Fibroblast of lung (primary cell): ENCODE measurements around the gene EDDM3A. TPM values are rescaled to one million over a fixed set of nuclear protein-coding genes. Genes with fewer than 3 reads are reported as not detected.

Experiments used
- DNase-seq, 2 donors: peaks; one replicate each; pipeline versions ENCODE4 v3.0.0 to v3.0.0-alpha.2; 2010; ENCODE audit warnings: low read depth in 2 of 2
- H2AFZ ChIP-seq: 2 replicates; pipeline ENCODE4 v1.5.1; 2012; ENCODE audit warnings: low read length, control low read depth, inconsistent platforms
- H3K27ac ChIP-seq: 2 replicates; pipeline ENCODE4 v1.5.1; 2011; ENCODE audit warnings: low read length, control low read depth; ENCODE audit not compliant: insufficient read depth
- H3K27me3 ChIP-seq: 2 replicates; pipeline ENCODE4 v1.5.1; 2011; ENCODE audit warnings: mild to moderate bottlenecking, low read length; ENCODE audit not compliant: control insufficient read depth, insufficient read depth
- H3K36me3 ChIP-seq: 2 replicates; pipeline ENCODE4 v1.5.1; 2011; ENCODE audit warnings: low read length; ENCODE audit not compliant: control insufficient read depth, insufficient read depth
- H3K4me1 ChIP-seq: 2 replicates; pipeline ENCODE4 v1.5.1; 2011; ENCODE audit warnings: low read length; ENCODE audit not compliant: control insufficient read depth, insufficient read depth; ENCODE audit errors: extremely low read depth
- H3K4me2 ChIP-seq: 2 replicates; pipeline ENCODE4 v1.5.1; 2011; ENCODE audit warnings: low read length, control low read depth; ENCODE audit not compliant: insufficient read depth; ENCODE audit errors: extremely low read depth
- H3K4me3 ChIP-seq, 4 experiments: fragments of 200-600 bp in 1 of 4; sonication (generic) in 1 of 4; replicated peaks in 1 of 4; 2 replicates each; pipeline ENCODE4 v1.5.1; 2011 to 2016; ENCODE audit warnings: low read length in 4 of 4, low read depth in 3 of 4, mild to moderate bottlenecking in 3 of 4, control low read depth in 2 of 4, inconsistent platforms in 1 of 4, mixed read lengths in 1 of 4; ENCODE audit not compliant: insufficient read depth in 1 of 4; ENCODE audit errors: control extremely low read depth in 1 of 4
- H3K79me2 ChIP-seq: 2 replicates; pipeline ENCODE4 v1.5.1; 2012; ENCODE audit warnings: mild to moderate bottlenecking, low read length, inconsistent platforms; ENCODE audit not compliant: control insufficient read depth, insufficient read depth
- H3K9ac ChIP-seq: 2 replicates; pipeline ENCODE4 v1.5.1; 2011; ENCODE audit warnings: mild to moderate bottlenecking, low read length, control low read depth; ENCODE audit not compliant: insufficient read depth
- H3K9me3 ChIP-seq: 2 replicates; pipeline ENCODE4 v1.5.1; 2012; ENCODE audit warnings: low read depth, low read length; ENCODE audit not compliant: control insufficient read depth, insufficient read depth
- H4K20me1 ChIP-seq: 2 replicates; pipeline ENCODE4 v1.5.1; 2011; ENCODE audit warnings: low read length; ENCODE audit not compliant: control insufficient read depth, insufficient read depth; ENCODE audit errors: extremely low read depth
- CTCF ChIP-seq, 2 donors: IDR thresholded peaks in 1 of 2; conservative IDR thresholded peaks in 1 of 2; 1 replicate in 1 of 2; 2 replicates in 1 of 2; pipeline ENCODE4 v1.5.1; 2011 to 2012; ENCODE audit warnings: low read length in 2 of 2, control low read depth in 1 of 2, inconsistent platforms in 1 of 2, low read depth in 1 of 2, mild to moderate bottlenecking in 1 of 2
- EZH2 ChIP-seq: IDR thresholded peaks from 2 replicates; pipeline ENCODE4 v1.5.1; 2012; ENCODE audit warnings: low read length, control low read depth, mild to moderate bottlenecking; ENCODE audit errors: missing control alignments
- polyA plus RNA-seq, 2 donors: library from polyadenylated mRNA; depleted of rRNA in 1 of 2; stranded (reverse) in 1 of 2; unstranded in 1 of 2; fragments of >200 nt; gene quantifications; 2 replicates each; pipeline ENCODE4 v1.2.1, GENCODE V29; 2011 to 2012; ENCODE audit warnings: missing spikeins in 1 of 2
- total RNA-seq: library from RNA; depleted of rRNA; stranded (reverse); fragments of >200 nt; gene quantifications from 2 replicates; pipeline ENCODE4 v1.2.1, GENCODE V29; 2014

Gene EDDM3A
- total and polyA plus RNA-seq, 2 donors (not counting 1 experiment from before 2014, with no cell fraction given) = not detected

GRCh38 chr14:20760950-20761349, 15.3 kb downstream of the EDDM3A start:
- Histone ChIP-seq H3K27me3 (no peaks in the 10 kb centered on the region), H4K20me1 (no peaks in the 10 kb centered on the region), H3K27ac (no peak overlapping the region), H3K36me3 (no peaks in the 10 kb centered on the region), H3K4me1 (no peaks in the 10 kb centered on the region), H3K79me2 (no peaks in the 10 kb centered on the region), H2AFZ (no peak overlapping the region), H3K4me2 (no peak overlapping the region), H3K9ac (no peak overlapping the region), H3K9me3 (no peaks in the 10 kb centered on the region), H3K4me3 (no peak overlapping the region)
- TF ChIP-seq CTCF (conservative IDR thresholded peaks at IDR 0.05 in 1 of 2, IDR thresholded peaks at IDR 0.05 in 1 of 2; ENCODE audit: low read depth in 1 of 2, low read length in 2 of 2) (no peak), EZH2 (no peak)
- DNase-seq = no peak

- Histone ChIP-seq H3K27ac (no peak overlapping the region), H4K20me1 (no peaks in the 10 kb centered on the region), H3K4me3 (no peak overlapping the region), H2AFZ (no peak overlapping the region), H3K36me3 (no peaks in the 10 kb centered on the region), H3K9ac (no peak overlapping the region), H3K9me3 (no peaks in the 10 kb centered on the region), H3K4me2 (no peak overlapping the region), H3K27me3 (no peaks in the 10 kb centered on the region), H3K4me1 (no peaks in the 10 kb centered on the region), H3K79me2 (no peaks in the 10 kb centered on the region)
- DNase-seq = no peak
- no peak for TF ChIP-seq CTCF (conservative IDR thresholded peaks at IDR 0.05 in 1 of 2, IDR thresholded peaks at IDR 0.05 in 1 of 2; ENCODE audit: low read depth in 1 of 2, low read length in 2 of 2)
- TF ChIP-seq EZH2 = no peak
Measured at GRCh38 chr14:20768593-20768892, 22.9 kb downstream of the EDDM3A start.

- no peak overlapping the region for H3K27ac ChIP-seq
- no peaks in the 10 kb centered on the region for H3K27me3 ChIP-seq
- TF ChIP-seq EZH2 (no peak), CTCF (conservative IDR thresholded peaks at IDR 0.05 in 1 of 2, IDR thresholded peaks at IDR 0.05 in 1 of 2; ENCODE audit: low read depth in 1 of 2, low read length in 2 of 2) (no peak)
- H3K9ac ChIP-seq = no peak overlapping the region
- H3K4me2 ChIP-seq = no peak overlapping the region
- H3K9me3 ChIP-seq = no peaks in the 10 kb centered on the region
- H3K79me2 ChIP-seq = no peaks in the 10 kb centered on the region
- no peaks in the 10 kb centered on the region for H3K36me3 ChIP-seq
- no peak overlapping the region for H3K4me3 ChIP-seq
- H3K4me1 ChIP-seq = no peaks in the 10 kb centered on the region
- DNase-seq = no peak
- no peaks in the 10 kb centered on the region for H4K20me1 ChIP-seq
- no peak overlapping the region for H2AFZ ChIP-seq
Measured at GRCh38 chr14:20769421-20769820, 23.7 kb downstream of the EDDM3A start.
